Measurements from ENCODE around the gene PDE6B.

DNA sequence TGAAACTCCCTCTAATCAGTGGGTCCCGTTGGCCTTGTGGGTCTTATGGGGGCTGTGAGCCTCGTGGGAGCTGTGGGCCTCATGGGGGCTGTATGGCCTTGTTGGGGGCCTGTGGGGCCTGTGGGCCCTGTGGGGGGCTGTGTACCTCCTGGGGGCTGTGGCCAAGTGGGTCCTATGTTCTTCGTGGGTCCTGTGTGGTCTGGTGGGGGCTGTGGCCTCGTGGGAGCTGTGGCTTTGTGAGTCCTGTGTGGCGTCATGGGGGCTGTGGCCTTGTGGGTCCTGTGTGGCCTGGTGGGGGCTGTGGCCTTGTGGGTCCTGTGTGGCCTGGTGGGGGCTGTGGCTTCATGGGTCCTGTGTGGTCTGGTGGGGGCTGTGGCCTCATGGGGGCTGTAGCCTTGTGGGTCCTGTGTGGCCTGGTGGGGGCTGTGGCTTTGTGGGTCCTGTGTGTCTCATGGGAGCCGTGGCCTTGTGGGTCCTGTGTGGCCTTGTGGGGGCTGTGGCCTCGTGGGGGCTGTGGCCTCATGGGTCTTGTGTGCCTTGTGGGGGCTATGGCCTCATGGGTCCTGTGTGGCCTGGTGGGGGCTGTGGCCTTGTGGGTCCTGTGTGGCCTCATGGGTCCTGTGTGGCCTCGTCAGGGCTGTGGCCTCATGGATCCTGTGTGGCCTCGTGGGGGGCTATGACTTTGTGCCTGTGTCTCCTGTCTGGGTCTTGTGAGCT is 87.7 kb downstream of the PDE6B start:
- TF ChIP-seq CTCF (IDR thresholded peaks at IDR 0.05; ENCODE audit: poor library complexity) (no peak), EZH2 (IDR thresholded peaks at IDR 0.05; ENCODE audit: borderline replicate concordance) (no peak), EZH2phosphoT487 (IDR thresholded peaks at IDR 0.05; ENCODE audit: low read depth, severe bottlenecking, unreplicated experiment) (no peak)
